GM23338 (cell line): ENCODE data around the gene EMILIN3. TPM values are rescaled to one million over a fixed set of nuclear protein-coding genes. Genes with fewer than 3 reads are reported as not detected.

Experiments used
- ATAC-seq: fragments of 200-7000 bp; cut with Tn5 transposase; 3 replicates; pipeline ENCODE4 v1.9.1; 2020
- DNase-seq: peaks from one replicate; pipeline ENCODE4 v3.0.0-alpha.2; 2015; ENCODE audit warnings: low spot score
- H2AFZ ChIP-seq: fragments of 200-600 bp; sonication (generic); 2 replicates; pipeline ENCODE4 v1.8.0; 2016; ENCODE audit warnings: antibody characterized with exemption, mild to moderate bottlenecking, moderate library complexity
- H3F3A ChIP-seq: fragments of 200-600 bp; sonication (generic); replicated peaks from 2 replicates; pipeline ENCODE4 v1.8.0; 2017; ENCODE audit warnings: antibody characterized with exemption, mixed run types, low read depth
- H3K27ac ChIP-seq: fragments of 200-600 bp; sonication (generic); 2 replicates; pipeline ENCODE4 v1.6.1; 2016; ENCODE audit warnings: low read depth
- H3K27me3 ChIP-seq: fragments of 200-600 bp; sonication (generic); 2 replicates; pipeline ENCODE4 v1.8.0; 2016; ENCODE audit warnings: mild to moderate bottlenecking, mixed run types, moderate library complexity; ENCODE audit not compliant: insufficient read depth
- H3K36me3 ChIP-seq: fragments of 200-600 bp; sonication (generic); 2 replicates; pipeline ENCODE4 v1.8.0; 2016; ENCODE audit warnings: mild to moderate bottlenecking; ENCODE audit not compliant: insufficient read depth
- H3K4me1 ChIP-seq: fragments of 200-600 bp; sonication (generic); 2 replicates; pipeline ENCODE4 v1.8.0; 2016; ENCODE audit warnings: mild to moderate bottlenecking, moderate library complexity; ENCODE audit not compliant: insufficient read depth
- H3K4me2 ChIP-seq: fragments of 200-600 bp; sonication (generic); 2 replicates; pipeline ENCODE4 v1.7.1; 2017; ENCODE audit warnings: mixed run types
- H3K4me3 ChIP-seq: fragments of 200-600 bp; sonication (generic); 2 replicates; pipeline ENCODE4 v1.6.1; 2016; ENCODE audit warnings: mixed run types
- H3K79me2 ChIP-seq: fragments of 200-600 bp; sonication (generic); replicated peaks from 2 replicates; pipeline ENCODE4 v1.8.0; 2017; ENCODE audit warnings: mild to moderate bottlenecking; ENCODE audit not compliant: insufficient read depth
- H3K9me2 ChIP-seq: fragments of 200-600 bp; sonication (generic); 2 replicates; pipeline ENCODE4 v1.8.0; 2017; ENCODE audit not compliant: insufficient read depth
- H4K20me1 ChIP-seq: fragments of 200-600 bp; sonication (generic); replicated peaks from 2 replicates; pipeline ENCODE4 v1.8.0; 2017; ENCODE audit warnings: mild to moderate bottlenecking; ENCODE audit not compliant: insufficient read depth
- H3K27ac Mint-ChIP-seq: 2 replicates; pipeline ENCODE4 v1.8.0; 2020; ENCODE audit warnings: inconsistent platforms, mild to moderate bottlenecking, moderate library complexity, mixed read lengths
- H3K27me3 Mint-ChIP-seq: 3 replicates; pipeline ENCODE4 v1.8.0; 2022; ENCODE audit warnings: low read depth, mild to moderate bottlenecking, moderate library complexity, mixed read lengths, inconsistent platforms; ENCODE audit not compliant: insufficient read depth, poor library complexity
- H3K36me3 Mint-ChIP-seq: 3 replicates; pipeline ENCODE4 v1.8.0; 2021; ENCODE audit warnings: low read depth, mild to moderate bottlenecking, inconsistent platforms, moderate library complexity, mixed read lengths
- H3K4me1 Mint-ChIP-seq: 3 replicates; pipeline ENCODE4 v1.8.0; 2020; ENCODE audit warnings: mild to moderate bottlenecking, inconsistent platforms, mixed read lengths
- H3K4me3 Mint-ChIP-seq: 3 replicates; pipeline ENCODE4 v1.8.0; 2021; ENCODE audit warnings: moderate library complexity, mild to moderate bottlenecking, inconsistent platforms, mixed read lengths
- H3K9me3 Mint-ChIP-seq: 3 replicates; pipeline ENCODE4 v1.8.0; 2020; ENCODE audit warnings: moderate library complexity, mild to moderate bottlenecking, inconsistent platforms, mixed read lengths
- CREB1 ChIP-seq: fragments of 250-450 bp; sonication (Bioruptor Pico); IDR thresholded peaks from 2 replicates; pipeline ENCODE4 v1.5.0; 2020; ENCODE audit warnings: low read depth, mild to moderate bottlenecking, moderate library complexity
- EZH2 ChIP-seq: fragments of 200-600 bp; sonication (generic); IDR thresholded peaks from one replicate; pipeline ENCODE4 v1.8.0; 2017; ENCODE audit warnings: antibody characterized with exemption, mild to moderate bottlenecking, low read depth; ENCODE audit not compliant: unreplicated experiment
- EZH2phosphoT487 ChIP-seq: fragments of 200-600 bp; sonication (generic); IDR thresholded peaks from one replicate; pipeline ENCODE4 v1.8.1; 2018; ENCODE audit warnings: antibody characterized with exemption; ENCODE audit not compliant: unreplicated experiment
- NANOG ChIP-seq: IDR thresholded peaks from 2 replicates; pipeline ENCODE4 v1.6.1; 2016; ENCODE audit warnings: antibody characterized with exemption, borderline replicate concordance
- POLR2AphosphoS5 ChIP-seq: IDR thresholded peaks from 2 replicates; pipeline ENCODE4 v1.6.1; 2016; ENCODE audit warnings: antibody characterized with exemption, low read depth
- STAT1 ChIP-seq: IDR thresholded peaks from one replicate; pipeline ENCODE4 v1.6.1; 2016; ENCODE audit warnings: antibody characterized with exemption; ENCODE audit not compliant: unreplicated experiment
- ZNF331 ChIP-seq: fragments of 250-450 bp; sonication (Bioruptor Pico); IDR thresholded peaks from 2 replicates; pipeline ENCODE4 v1.5.0; 2020; ENCODE audit warnings: low read depth, mild to moderate bottlenecking, moderate library complexity
- ZNF462 ChIP-seq: fragments of 250-450 bp; sonication (Bioruptor Pico); IDR thresholded peaks from 2 replicates; pipeline ENCODE4 v1.5.0; 2020; ENCODE audit warnings: mild to moderate bottlenecking, moderate library complexity
- polyA plus RNA-seq: library from polyadenylated mRNA; unstranded; fragments of >200 nt; fragmentation: Nextera tagmentation; extraction: Ambion mirVana; gene quantifications from 2 replicates; pipeline ENCODE4 v1.2.1, GENCODE V29; 2016
- total RNA-seq: library from RNA; depleted of rRNA; stranded (reverse); fragments of >200 nt; shearing (Covaris generic); gene quantifications from 2 replicates; pipeline ENCODE4 v1.2.3, GENCODE V29; 2014
- TF ChIP-seq, protein P1 (sequence below), 2 experiments: fragments of 200-600 bp in 1 of 2; sonication (generic) in 1 of 2; conservative IDR thresholded peaks; 2 replicates each; pipeline versions ENCODE4 v1.5.1 to v1.6.1; 2016 to 2017; ENCODE audit warnings: antibody characterized with exemption in 2 of 2, low read depth in 2 of 2, mild to moderate bottlenecking in 2 of 2, moderate library complexity in 1 of 2

The EMILIN3 gene
- total and polyA plus RNA-seq, 2 experiments from 2014 or later: 0.53 to 6.6 TPM

DNA sequence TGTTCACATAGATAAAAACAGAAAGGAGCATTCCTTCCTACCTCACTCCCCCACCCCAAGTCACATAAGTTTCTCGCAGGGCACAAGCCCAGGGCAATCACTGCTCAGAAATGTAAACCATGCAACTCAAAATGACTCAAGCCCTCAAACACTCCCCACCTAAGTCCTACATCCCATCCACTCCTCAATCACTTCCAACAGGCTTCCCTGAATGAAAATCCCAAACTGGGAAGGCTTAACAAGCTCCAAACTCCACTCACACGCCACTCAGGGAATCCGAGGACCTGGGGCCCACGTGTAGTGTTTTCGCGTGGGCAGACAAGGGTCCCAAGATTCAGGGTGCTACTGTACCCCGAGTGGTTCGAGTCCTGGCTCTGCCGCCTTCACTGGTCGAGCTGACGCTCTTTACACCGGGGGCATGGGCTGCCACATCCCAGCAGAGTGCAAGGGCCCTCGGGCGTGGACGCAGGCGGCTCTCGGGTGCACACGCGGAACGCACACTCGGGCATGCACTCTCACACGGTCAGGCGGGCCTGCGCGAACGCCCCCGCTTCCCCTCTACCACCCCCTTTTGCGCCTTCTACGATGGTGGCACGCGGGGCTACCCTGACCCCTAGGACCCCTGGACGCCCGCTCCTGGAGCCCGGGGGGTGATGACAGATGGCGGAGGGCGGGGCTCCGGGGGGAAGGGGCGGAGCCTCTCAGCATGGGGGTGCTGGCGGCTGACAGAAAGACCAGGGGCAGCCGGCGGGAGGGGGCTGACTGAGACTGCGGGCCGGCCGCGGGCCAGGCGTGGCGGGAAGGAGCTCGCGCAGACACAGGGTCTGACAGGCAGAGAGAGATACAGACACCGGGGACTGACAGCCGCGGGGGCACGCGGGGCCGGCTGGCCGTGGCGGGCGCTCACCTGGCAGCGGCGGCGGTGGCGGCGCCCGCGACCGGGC lies 49.7 kb downstream of the EMILIN3 start:
- Mint-ChIP-seq H3K4me1 (peaks cover 8% of the 10 kb centered on the region), H3K36me3 (no peaks in the 10 kb centered on the region; the same call in 2 of the 3 replicates), H3K27me3 (peaks cover 5% of the 10 kb centered on the region), H3K4me3 (peak overlapping the region; percentile 79), H3K9me3 (no peaks in the 10 kb centered on the region; the same call in 1 of the 3 replicates), H3K27ac (no peak overlapping the region)
- H3K4me2 ChIP-seq: peak overlapping the region; percentile 93
- no peaks in the 10 kb centered on the region for H4K20me1 ChIP-seq
- no peaks in the 10 kb centered on the region for H3K9me2 ChIP-seq
- H3K79me2 ChIP-seq: no peaks in the 10 kb centered on the region
- DNase-seq (peak; percentile 67), ATAC-seq (peak; percentile 44)
- no peak overlapping the region for H3K27ac ChIP-seq
- peak overlapping the region; percentile 88 for H3K4me3 ChIP-seq
- no peaks in the 10 kb centered on the region for H3F3A ChIP-seq
- no peaks in the 10 kb centered on the region; the same call in 1 of the 2 replicates for H3K27me3 ChIP-seq
- H3K4me1 ChIP-seq: peaks cover 2% of the 10 kb centered on the region; the same call in 1 of the 2 replicates
- H3K36me3 ChIP-seq: no peaks in the 10 kb centered on the region
- TF ChIP-seq POLR2AphosphoS5 (no peak), CREB1 (CRISPR knock-in tag) (peak; percentile 20; the same call in 1 of the 2 replicates)
- H2AFZ ChIP-seq: peak overlapping the region; percentile 93

GRCh38 chr20:41316051-41316450 lies 50.6 kb downstream of the EMILIN3 start:
- Histone ChIP-seq H2AFZ (no peak overlapping the region), H3K27me3 (no peaks in the 10 kb centered on the region; the same call in 1 of the 2 replicates), H3F3A (no peaks in the 10 kb centered on the region), H3K4me2 (no peak overlapping the region), H3K36me3 (no peaks in the 10 kb centered on the region), H4K20me1 (no peaks in the 10 kb centered on the region), H3K4me3 (peak overlapping the region; percentile 88; the same call in 1 of the 2 replicates), H3K27ac (no peak overlapping the region), H3K9me2 (no peaks in the 10 kb centered on the region), H3K4me1 (peaks cover 2% of the 10 kb centered on the region; the same call in 1 of the 2 replicates), H3K79me2 (no peaks in the 10 kb centered on the region)
- H3K9me3 Mint-ChIP-seq: no peaks in the 10 kb centered on the region; the same call in 1 of the 3 replicates
- ATAC-seq (no peak), DNase-seq (no peak)
- peaks cover 8% of the 10 kb centered on the region for H3K4me1 Mint-ChIP-seq
- peak overlapping the region; percentile 79 for H3K4me3 Mint-ChIP-seq
- no peak overlapping the region for H3K27ac Mint-ChIP-seq
- H3K36me3 Mint-ChIP-seq: no peaks in the 10 kb centered on the region; the same call in 2 of the 3 replicates
- peaks cover 5% of the 10 kb centered on the region for H3K27me3 Mint-ChIP-seq
- TF ChIP-seq, protein P1, sequence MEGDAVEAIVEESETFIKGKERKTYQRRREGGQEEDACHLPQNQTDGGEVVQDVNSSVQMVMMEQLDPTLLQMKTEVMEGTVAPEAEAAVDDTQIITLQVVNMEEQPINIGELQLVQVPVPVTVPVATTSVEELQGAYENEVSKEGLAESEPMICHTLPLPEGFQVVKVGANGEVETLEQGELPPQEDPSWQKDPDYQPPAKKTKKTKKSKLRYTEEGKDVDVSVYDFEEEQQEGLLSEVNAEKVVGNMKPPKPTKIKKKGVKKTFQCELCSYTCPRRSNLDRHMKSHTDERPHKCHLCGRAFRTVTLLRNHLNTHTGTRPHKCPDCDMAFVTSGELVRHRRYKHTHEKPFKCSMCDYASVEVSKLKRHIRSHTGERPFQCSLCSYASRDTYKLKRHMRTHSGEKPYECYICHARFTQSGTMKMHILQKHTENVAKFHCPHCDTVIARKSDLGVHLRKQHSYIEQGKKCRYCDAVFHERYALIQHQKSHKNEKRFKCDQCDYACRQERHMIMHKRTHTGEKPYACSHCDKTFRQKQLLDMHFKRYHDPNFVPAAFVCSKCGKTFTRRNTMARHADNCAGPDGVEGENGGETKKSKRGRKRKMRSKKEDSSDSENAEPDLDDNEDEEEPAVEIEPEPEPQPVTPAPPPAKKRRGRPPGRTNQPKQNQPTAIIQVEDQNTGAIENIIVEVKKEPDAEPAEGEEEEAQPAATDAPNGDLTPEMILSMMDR (conservative IDR thresholded peaks at IDR 0.05; ENCODE audit: low read depth in 2 of 2): no peak
- no peak for TF ChIP-seq EZH2phosphoT487
- no peak for TF ChIP-seq NANOG
- TF ChIP-seq EZH2: no peak
- no peak for TF ChIP-seq ZNF462 (CRISPR knock-in tag)
- no peak for TF ChIP-seq ZNF331
- no peak for TF ChIP-seq POLR2AphosphoS5
- TF ChIP-seq CREB1 (CRISPR knock-in tag): no peak
- no peak for TF ChIP-seq STAT1
